ACHN (cell line): ENCODE results near the gene SPRR1A.
"Not testable (repeated sequence)": the region's sequence is repeated elsewhere in the genome, so short reads cannot be mapped to it uniquely, and the experiment has no call there.

Source experiments
- DNase-seq: peaks from one replicate; pipeline ENCODE4 v3.0.0-alpha.2; 2015
- in situ Hi-C: cut with HindIII; loops from 2 replicates; pipeline ENCODE4 v1.10.0; 2017; ENCODE audit warnings: low sequenced_read_pairs, low pct_ligation_motif_present, low pct_unique_long_range_greater_than_20kb

The SPRR1A gene

GRCh38 chr1:153011235-153011758, 27.4 kb downstream of the SPRR1A start:
- DNase-seq, in situ Hi-C loops: not testable (repeated sequence)

- in situ Hi-C loops, DNase-seq: not testable (repeated sequence)
Measured at GRCh38 chr1:153021829-153022228, 37.9 kb downstream of the SPRR1A start.

- DNase-seq, in situ Hi-C loops: not testable (repeated sequence)
Measured at GRCh38 chr1:153022340-153022739, 38.5 kb downstream of the SPRR1A start.

- DNase-seq: no peak
- in situ Hi-C loops: no loop called here
Measured at GRCh38 chr1:153023109-153023508, 39.2 kb downstream of the SPRR1A start.

- no peak for DNase-seq
Measured at GRCh38 chr1:153024413-153024812, 40.5 kb downstream of the SPRR1A start.

GRCh38 chr1:153025797-153026196, 41.9 kb downstream of the SPRR1A start:
- DNase-seq: no peak
- in situ Hi-C loops: no loop called here

More at GRCh38 chr1:153024413-153024812, 40.5 kb downstream of the SPRR1A start:
- in situ Hi-C loops: no loop called here

GRCh38 chr1:153028766-153029165, 44.9 kb downstream of the SPRR1A start:
- DNase-seq: no peak
- in situ Hi-C loops: no loop called here

- in situ Hi-C loops: no loop called here
- DNase-seq: no peak
Measured at GRCh38 chr1:153030895-153031294, 47.0 kb downstream of the SPRR1A start, which contains the start of gene SPRR1B. Gene SPRR1B (plus strand): TSS chr1:153031203. CDS start chr1:153032346, 1,143 bp downstream.

- in situ Hi-C loops: no loop called here
- no peak for DNase-seq
Measured at GRCh38 chr1:153032073-153032472, 48.2 kb downstream of the SPRR1A start.

- DNase-seq: peak; percentile 75
- in situ Hi-C loops: no loop called here
Measured at GRCh38 chr1:153032677-153033308, 48.9 kb downstream of the SPRR1A start.

GRCh38 chr1:153035211-153035610, 51.3 kb downstream of the SPRR1A start:
- DNase-seq: no peak
- in situ Hi-C loops: no loop called here
